GM18870 (cell line): ENCODE measurements around the gene CTNNAL1.
"Not testable (repeated sequence)": the region's sequence is repeated elsewhere in the genome, so short reads cannot be mapped to it uniquely, and the experiment has no call there.

Experiments
- ATAC-seq: cut with Tn5 transposase; IDR thresholded peaks from one replicate; pipeline ENCODE4 v1.9.1; 2021; ENCODE audit warnings: moderate library complexity; ENCODE audit not compliant: unreplicated experiment

CTNNAL1 gene, protein sequence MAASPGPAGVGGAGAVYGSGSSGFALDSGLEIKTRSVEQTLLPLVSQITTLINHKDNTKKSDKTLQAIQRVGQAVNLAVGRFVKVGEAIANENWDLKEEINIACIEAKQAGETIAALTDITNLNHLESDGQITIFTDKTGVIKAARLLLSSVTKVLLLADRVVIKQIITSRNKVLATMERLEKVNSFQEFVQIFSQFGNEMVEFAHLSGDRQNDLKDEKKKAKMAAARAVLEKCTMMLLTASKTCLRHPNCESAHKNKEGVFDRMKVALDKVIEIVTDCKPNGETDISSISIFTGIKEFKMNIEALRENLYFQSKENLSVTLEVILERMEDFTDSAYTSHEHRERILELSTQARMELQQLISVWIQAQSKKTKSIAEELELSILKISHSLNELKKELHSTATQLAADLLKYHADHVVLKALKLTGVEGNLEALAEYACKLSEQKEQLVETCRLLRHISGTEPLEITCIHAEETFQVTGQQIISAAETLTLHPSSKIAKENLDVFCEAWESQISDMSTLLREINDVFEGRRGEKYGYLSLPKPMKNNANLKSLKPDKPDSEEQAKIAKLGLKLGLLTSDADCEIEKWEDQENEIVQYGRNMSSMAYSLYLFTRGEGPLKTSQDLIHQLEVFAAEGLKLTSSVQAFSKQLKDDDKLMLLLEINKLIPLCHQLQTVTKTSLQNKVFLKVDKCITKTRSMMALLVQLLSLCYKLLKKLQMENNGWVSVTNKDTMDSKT

DNA sequence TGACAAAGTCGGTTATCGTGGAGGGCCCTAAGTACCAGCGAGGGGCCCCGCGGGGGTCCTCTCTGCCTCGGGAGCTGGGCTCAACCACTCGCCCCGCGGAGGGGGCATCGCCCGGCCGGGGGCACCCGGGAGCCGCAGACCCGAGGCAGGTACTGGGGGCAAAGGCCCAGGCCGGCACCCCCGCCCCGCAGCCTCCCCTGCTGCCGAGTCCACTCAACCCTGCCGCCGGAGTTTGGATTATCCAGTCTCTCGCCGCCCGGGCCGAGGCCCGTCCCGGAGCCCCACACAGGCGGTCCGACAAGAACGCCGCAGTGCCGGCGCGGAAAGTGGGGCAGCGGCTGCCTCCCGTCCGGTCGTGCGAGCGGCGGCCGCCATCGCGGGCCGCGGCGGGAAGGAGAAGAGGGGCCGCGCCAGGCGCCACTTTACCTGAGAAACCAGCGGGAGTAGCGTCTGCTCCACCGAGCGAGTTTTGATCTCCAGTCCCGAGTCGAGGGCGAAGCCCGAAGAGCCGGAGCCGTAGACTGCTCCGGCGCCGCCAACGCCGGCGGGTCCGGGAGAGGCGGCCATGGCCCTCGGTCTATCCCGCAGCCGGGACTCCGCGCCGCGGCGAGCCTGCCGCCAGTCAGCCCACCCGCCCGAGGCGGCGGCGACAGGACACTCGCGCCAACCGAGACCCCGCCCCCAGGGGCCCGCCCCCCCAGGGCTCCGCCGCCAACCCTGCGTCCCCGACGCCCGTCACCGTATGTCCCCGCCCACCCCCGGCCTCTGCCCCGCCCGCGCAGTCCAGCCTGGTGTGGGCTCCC is at the start of gene CTNNAL1:
Gene CTNNAL1 (minus strand): TSS at position 624 of the 803 bp plus-strand sequence. CDS start 57 bp downstream, at position 567.
- ATAC-seq = peak; percentile 36

DNA sequence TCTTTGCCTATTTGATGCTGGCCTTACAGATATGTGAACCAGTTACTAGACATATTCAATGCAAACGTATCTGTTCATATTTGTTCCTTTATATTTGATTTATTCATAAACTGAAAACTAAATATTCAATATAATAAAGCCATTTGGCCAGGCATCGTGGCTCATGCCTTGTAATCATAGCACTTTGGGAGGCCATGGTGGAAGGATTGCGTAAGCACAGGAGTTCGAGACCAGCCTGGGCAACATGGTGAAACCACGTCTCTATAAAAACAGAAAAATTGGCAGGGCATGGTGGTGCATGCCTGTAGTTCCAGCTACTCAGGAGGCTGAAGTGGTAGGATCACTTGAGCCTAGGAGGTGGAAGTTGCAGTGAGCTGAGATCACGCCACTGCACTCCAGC is 49.2 kb upstream of the CTNNAL1 start:
- ATAC-seq = no peak

GRCh38 chr9:109060191-109060590 is 46.9 kb upstream of the CTNNAL1 start:
- ATAC-seq = no peak

DNA sequence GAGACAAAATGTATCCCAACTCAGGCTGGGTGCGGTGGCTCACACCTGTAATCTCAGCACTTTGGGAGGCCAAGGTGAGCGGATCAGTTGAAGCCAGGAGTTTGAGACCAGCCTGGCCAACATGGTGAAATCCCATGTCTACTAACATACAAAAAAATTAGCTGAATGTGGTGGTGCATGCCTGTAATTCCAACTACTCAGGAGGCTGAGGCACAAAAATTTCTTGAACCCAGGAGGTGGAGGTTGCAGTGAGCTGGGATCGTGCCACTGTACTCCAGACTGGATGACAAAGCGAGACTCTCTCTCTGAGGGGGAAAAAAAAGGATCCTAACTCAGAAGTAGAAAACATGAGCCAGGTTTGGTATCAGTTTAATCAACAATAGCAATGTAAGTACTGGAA is 39.8 kb upstream of the CTNNAL1 start:
- ATAC-seq = not testable (repeated sequence)

DNA sequence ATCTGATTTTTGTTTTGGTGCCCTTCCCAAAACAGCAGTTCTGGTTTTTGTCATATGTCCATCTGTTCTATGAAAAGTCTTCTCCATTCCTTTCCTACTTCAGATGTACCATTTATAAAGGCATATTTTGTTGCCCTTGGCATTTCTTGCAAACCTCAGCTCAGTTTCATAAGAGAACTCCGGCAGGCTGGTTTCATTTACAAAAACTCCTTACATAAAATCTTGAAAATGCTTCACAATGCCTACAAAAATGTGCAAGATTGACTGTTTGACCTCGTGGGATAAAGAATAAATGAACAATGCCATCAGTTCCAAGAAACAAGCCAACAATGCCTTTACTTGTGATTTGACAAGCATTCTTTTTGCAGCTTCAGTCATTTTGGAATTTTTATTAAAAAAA is 39.1 kb upstream of the CTNNAL1 start:
- no peak for ATAC-seq

DNA sequence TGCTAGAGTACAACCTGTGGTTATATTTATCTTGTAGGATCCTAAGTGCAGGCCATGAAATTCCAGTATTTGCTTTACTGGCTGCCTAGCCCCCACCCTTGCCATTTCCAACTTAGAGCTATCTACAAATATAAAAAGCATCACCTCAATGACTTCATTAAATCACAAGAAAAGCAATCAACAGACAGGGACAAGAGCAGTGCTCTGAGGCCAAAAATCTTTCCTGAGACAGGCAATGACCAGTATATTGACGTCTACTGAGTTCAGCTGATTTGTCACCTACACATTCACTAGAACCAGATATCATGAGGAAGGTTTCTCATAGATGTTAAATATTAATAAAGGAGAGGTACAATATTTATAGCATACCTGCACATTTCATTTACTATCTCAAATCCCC is 38.4 kb upstream of the CTNNAL1 start:
- no peak for ATAC-seq

DNA sequence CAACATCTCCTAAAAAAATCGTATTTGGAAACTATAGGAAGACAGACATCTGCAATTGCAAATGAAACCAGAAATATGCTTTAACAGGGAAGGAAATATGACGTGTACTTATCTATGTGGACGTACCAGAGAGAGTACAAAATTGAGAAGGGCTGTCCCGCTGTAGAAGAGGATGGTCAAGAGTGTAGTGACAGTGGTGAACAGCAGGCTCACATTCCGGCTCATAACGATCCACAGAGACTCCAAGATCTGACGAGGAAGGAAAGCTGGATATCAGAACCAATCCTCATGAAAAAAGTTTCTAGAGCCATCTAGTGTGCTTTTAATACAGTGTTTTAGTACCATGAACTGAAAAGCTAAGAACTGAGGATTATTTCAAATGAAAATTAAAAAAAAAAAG is 37.1 kb upstream of the CTNNAL1 start:
- ATAC-seq = no peak

DNA sequence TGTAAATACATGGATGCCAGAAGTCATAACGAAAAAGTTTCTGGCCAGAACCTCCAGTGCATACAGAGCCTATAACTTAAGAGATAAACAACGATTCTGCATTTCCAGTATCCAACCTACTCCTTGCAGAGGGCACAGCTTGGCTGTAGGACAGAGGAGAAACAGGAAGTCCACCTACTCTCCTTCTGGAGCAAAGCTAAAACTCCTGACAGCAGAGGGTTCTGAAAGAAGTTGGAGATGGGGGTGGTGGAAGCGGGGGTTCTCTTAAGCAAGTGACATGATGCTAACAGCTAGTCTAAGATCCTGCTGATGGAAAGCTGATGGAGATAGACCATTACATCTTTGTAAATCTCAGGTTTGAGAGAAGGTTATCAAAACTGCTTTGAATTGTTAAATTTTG is 35.5 kb upstream of the CTNNAL1 start:
- ATAC-seq = no peak

DNA sequence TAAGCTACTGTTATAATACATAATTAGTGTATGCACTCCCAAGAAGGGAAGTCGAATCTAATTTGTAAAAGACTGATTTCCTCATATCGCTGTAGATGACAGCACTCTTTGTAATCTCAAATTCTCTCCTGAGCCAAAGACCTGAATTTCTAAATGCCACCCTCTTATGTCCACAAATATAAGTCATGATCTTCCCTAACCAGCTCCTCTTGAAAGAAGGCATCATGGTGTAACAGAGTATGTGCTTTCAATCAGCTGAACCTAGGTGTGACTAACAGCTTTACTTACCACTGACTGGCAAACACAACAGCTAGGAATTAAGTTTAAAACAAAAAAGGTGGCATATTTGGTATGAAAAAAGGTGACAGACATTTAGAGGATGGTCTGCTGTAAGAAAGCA is 34.0 kb upstream of the CTNNAL1 start:
- ATAC-seq = no peak

- no peak for ATAC-seq
Observed at GRCh38 chr9:109046346-109046745, 33.0 kb upstream of the CTNNAL1 start.

- ATAC-seq = no peak
Observed at GRCh38 chr9:109043578-109043977, 30.3 kb upstream of the CTNNAL1 start.

DNA sequence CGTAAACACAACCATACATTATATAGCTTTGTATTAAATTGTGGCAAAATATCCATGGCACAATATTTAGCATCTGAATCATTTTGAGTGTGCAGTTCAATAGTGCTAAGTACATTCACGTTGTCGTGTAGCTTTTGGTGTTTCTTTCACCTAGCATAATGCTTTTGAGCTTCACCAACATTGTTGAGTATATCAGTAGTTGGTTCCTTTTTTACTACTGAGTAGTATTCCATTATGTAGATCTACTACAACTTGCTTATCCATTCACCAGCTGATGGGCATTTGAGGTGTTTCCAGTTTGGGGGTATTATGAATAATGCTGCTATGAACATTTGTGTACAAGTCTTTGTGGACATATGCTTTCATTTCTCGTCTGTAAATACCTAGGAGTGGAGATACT is 27.3 kb upstream of the CTNNAL1 start:
- no peak for ATAC-seq

DNA sequence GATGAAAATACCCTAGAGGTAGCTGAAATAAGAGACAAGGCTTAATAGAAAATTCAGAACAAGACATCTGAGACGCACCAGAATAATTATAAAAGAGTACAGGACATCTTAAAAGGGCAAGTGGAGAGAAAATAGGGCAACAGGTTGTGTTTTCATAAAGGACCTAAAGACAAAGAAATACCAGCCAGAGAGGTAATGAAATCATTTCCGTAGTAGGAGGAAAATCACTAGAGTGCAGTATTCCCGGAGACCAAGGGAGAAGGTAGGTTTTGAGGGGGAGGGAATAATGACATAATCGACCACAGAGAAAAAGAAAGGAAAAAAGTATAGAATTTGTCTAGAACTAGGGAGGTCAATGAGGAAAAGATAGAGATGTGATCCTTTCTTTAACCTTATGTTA is 26.2 kb upstream of the CTNNAL1 start:
- ATAC-seq = no peak

- ATAC-seq = no peak
Observed at GRCh38 chr9:109037946-109038715, 24.8 kb upstream of the CTNNAL1 start.

DNA sequence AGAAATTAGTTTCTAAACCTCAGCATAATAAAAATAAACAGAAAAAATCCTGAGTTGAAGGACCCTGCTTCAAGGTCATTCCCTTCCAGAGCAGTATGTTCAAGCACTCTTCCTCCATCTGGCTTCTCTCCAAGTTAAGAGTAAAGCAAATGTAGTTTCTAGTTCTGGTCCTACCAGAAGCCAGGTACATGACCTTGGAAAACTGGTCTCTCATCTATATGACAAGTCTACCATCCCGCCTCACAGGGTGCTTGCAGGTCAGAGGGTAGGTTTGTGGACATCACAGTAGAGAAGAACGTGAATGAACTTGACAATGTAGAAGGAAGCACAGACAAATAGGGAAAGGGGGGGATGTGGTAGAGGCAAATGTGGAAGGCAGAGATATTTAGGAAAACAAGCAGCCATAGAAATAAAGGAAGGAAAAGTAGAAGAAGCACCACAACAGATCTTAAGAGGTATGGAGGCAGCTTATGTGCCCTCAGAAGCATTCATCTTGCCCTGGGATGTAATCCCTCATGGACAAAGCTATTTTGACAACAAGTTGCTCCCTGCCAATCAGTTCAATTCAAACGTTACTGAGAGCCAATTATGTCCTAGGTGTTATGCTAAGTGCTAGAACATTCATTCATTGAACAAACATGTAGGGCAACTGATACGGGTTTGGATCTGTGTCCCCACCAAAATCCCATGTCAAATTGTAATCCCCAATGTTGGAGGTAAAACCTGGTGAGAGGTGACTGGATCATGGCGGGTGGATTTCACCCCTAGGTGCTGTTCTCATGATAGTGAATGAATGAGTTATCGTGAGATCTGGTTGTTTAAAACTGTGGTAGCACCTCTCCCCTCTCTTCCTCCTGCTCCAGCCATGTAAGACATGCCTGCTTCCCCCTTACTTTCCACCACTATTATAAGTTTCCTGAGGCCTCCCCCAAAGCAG is 23.7 kb upstream of the CTNNAL1 start:
- ATAC-seq = no peak

DNA sequence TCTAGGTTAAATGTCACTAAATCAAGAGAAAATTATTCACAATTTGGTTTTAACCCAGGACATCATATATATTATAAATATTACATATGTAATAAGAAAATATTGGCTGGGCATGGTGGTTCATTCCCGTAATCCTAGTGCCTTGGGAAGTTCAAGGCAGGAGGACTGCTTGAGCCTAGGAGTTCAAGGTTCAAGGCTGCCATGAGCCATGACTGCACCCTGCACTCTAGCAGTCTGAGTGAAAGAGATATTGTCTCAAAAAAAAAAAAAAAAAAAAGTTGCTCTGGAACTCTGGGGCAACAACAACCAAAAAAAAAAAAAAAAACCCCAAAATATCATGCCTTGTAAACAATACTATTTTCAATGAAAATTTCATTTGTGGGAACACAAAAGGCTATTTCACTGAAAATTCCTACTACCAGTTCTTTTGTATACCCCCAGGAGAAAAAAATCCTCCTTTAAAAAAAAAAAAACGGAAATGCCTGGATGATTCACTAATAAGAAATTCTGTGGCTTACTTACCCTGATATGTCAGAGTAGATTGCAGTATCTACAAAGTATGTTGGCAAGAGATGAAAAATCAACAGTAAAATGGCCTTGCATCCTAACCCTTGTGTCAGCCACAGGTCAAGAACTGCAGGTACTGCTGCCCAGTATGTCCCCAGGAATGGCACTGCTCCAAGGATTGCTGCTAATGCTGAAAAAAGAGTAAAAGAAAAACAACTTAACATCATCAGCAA is 22.6 kb upstream of the CTNNAL1 start:
- no peak for ATAC-seq

GRCh38 chr9:109033941-109034700 is 20.8 kb upstream of the CTNNAL1 start:
- no peak for ATAC-seq

DNA sequence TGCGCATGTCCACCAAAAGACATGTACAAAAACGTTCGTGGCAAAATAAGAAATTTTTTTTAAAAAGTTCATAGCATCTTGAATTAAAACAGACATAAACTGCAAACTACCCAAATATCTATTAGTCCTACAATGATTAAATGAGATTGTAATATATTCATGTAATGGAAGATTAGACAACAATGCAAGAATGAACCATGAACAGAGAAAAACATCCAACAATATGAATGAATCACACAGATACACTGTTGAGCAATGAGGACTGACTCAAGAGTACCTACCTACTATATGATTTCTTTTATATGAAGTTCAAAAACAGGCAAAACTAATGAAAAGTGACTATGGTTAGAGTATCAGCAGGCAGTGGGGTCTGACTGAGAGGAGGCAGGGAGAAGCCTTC is 17.9 kb upstream of the CTNNAL1 start:
- no peak for ATAC-seq
